ENCODE measurements around the gene POLE. TPM values are rescaled to one million over a fixed set of nuclear protein-coding genes. Genes with fewer than 3 reads are reported as not detected.

POLE gene
- total RNA-seq, 1 experiment from 2014 or later, result 96.1 TPM

- no peaks in the 10 kb centered on the region for H3K9me3 ChIP-seq (ENCODE audit: low read length)
- H3K9ac ChIP-seq (ENCODE audit: low read length), result no peak overlapping the region
- H3K4me2 ChIP-seq (ENCODE audit: low read length), result no peak overlapping the region
- DNase-seq, result no peak
- H3K9me2 ChIP-seq (replicated peaks; ENCODE audit: low read length), result no peaks in the 10 kb centered on the region
- H3K79me2 ChIP-seq (ENCODE audit: low read length), result no peaks in the 10 kb centered on the region
- no peaks in the 10 kb centered on the region for H4K20me1 ChIP-seq (ENCODE audit: low read length)
- no peaks in the 10 kb centered on the region for H3F3A ChIP-seq (ENCODE audit: low read length, unreplicated experiment)
- no TSS peak for BruUV-seq (replicated peaks)
- ChIA-PET POLR2A (ENCODE audit: unreplicated experiment) (no interaction called here), CTCF (no interaction called here)
- peaks cover 23% of the 10 kb centered on the region for H3K27me3 ChIP-seq (ENCODE audit: low read length)
- intact Hi-C loops (cut with micrococcal nuclease), result no loop called here
- TF ChIP-seq EZH2 (IDR thresholded peaks at IDR 0.05; ENCODE audit: low read length, unreplicated experiment) (no peak), EZH2phosphoT487 (IDR thresholded peaks at IDR 0.05; ENCODE audit: borderline replicate concordance, low read length) (no peak)
- TF ChIP-seq, protein P1, sequence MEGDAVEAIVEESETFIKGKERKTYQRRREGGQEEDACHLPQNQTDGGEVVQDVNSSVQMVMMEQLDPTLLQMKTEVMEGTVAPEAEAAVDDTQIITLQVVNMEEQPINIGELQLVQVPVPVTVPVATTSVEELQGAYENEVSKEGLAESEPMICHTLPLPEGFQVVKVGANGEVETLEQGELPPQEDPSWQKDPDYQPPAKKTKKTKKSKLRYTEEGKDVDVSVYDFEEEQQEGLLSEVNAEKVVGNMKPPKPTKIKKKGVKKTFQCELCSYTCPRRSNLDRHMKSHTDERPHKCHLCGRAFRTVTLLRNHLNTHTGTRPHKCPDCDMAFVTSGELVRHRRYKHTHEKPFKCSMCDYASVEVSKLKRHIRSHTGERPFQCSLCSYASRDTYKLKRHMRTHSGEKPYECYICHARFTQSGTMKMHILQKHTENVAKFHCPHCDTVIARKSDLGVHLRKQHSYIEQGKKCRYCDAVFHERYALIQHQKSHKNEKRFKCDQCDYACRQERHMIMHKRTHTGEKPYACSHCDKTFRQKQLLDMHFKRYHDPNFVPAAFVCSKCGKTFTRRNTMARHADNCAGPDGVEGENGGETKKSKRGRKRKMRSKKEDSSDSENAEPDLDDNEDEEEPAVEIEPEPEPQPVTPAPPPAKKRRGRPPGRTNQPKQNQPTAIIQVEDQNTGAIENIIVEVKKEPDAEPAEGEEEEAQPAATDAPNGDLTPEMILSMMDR (conservative IDR thresholded peaks at IDR 0.05; ENCODE audit: low read depth, low read length), result no peak
- no peaks in the 10 kb centered on the region for H3K36me3 ChIP-seq (ENCODE audit: low read depth, low read length)
- H3K4me3 ChIP-seq (ENCODE audit: low read length), result no peak overlapping the region
- no peaks in the 10 kb centered on the region for H3K4me1 ChIP-seq (ENCODE audit: insufficient read depth, low read length)
- H3K27ac ChIP-seq (ENCODE audit: low read length), result no peak overlapping the region
- no peak overlapping the region for H2AFZ ChIP-seq (ENCODE audit: low read length)
- ATAC-seq, result no peak
Measured at GRCh38 chr12:132605892-132606291, 81.2 kb downstream of the POLE start.

DNA sequence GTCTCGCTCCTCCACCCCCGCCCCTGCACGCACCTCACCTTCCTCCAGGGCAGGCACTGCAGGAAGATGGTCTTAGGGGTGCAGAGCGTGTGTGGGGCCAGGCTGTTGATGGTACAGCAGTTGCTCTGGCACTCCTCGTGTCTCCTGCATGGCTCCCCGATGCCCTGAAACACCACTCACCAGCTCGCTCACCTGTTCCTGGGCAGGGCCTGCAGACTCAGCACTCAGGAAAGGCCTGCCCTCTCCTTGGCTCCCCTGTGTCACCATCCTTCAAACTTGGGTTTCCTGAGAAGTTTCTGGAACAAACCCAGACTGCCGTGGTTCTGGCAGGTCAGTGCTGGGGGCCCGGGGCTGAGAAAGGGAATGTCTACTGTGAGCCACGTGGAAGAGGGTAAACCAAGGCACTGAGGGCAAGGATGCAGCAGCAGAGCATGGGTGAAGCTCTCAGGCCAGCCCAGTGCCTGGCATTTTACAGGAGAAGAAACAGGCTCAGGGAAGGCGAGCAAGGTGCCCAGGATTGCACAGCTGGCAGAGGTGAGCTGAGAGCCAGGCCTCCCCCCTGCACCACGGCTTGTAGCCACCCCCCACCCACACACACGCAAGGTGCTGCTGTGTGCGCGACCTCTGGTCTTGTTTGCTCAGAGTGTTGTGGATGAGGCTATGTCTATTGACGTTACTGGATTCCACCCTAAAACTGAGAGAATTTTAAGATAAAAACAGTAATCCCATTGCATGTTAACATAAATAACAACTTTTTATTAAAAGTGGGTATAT lies 82.3 kb downstream of the POLE start:
- no peaks in the 10 kb centered on the region for H3K9me3 ChIP-seq (ENCODE audit: low read length)
- H3K4me2 ChIP-seq (ENCODE audit: low read length), result peak overlapping the region; percentile 52
- no peak overlapping the region for H3K4me3 ChIP-seq (ENCODE audit: low read length)
- no peaks in the 10 kb centered on the region for H3F3A ChIP-seq (ENCODE audit: low read length, unreplicated experiment)
- POLR2A ChIA-PET (ENCODE audit: unreplicated experiment), result no interaction called here
- no peaks in the 10 kb centered on the region for H3K36me3 ChIP-seq (ENCODE audit: low read depth, low read length)
- intact Hi-C loops (cut with micrococcal nuclease), result no loop called here
- no peak overlapping the region for H3K9ac ChIP-seq (ENCODE audit: low read length)
- no peak overlapping the region for H2AFZ ChIP-seq (ENCODE audit: low read length)
- no peak overlapping the region for H3K27ac ChIP-seq (ENCODE audit: low read length)
- H4K20me1 ChIP-seq (ENCODE audit: low read length), result no peaks in the 10 kb centered on the region
- no peak for TF ChIP-seq EZH2 (IDR thresholded peaks at IDR 0.05; ENCODE audit: low read length, unreplicated experiment)
- TF ChIP-seq, protein P1 (conservative IDR thresholded peaks at IDR 0.05; ENCODE audit: low read depth, low read length), result no peak
- no peak for TF ChIP-seq EZH2phosphoT487 (IDR thresholded peaks at IDR 0.05; ENCODE audit: borderline replicate concordance, low read length)
- no peaks in the 10 kb centered on the region for H3K9me2 ChIP-seq (replicated peaks; ENCODE audit: low read length)
- no TSS peak for BruUV-seq (replicated peaks)
- no peaks in the 10 kb centered on the region for H3K79me2 ChIP-seq (ENCODE audit: low read length)
- DNase-seq (no peak), ATAC-seq (no peak)
- CTCF ChIA-PET, result no interaction called here
- peaks cover 23% of the 10 kb centered on the region for H3K27me3 ChIP-seq (ENCODE audit: low read length)
- peaks cover 9% of the 10 kb centered on the region for H3K4me1 ChIP-seq (ENCODE audit: insufficient read depth, low read length)

DNA sequence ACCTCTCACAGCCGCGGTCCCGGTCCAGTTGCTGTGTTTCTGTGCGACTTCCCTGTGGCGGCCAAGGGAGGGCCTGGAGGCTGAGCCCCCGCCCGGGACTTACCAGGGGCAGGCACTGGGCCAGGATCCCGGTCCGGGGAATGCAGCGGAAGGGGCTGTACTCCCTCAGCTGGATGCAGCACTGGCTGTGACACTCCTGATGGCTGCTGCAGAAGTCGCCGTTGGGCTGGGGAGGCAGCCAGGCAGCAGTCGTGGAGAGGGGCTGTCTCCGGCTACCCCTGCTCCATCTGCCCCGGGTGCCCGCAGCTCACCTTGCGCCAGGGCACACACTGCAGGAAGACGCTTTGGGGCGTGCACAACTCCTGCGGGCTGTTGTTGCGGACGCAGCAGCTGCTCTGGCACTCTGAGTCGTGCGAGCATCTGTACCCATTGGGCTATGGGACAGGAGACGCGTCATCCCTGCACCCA lies 83.0 kb downstream of the POLE start:
- no peak for DNase-seq
- ATAC-seq, result peak; percentile 9
- intact Hi-C loops (cut with micrococcal nuclease), result no loop called here
- no peak overlapping the region for H3K27ac ChIP-seq (ENCODE audit: low read length)
- H3K9me2 ChIP-seq (replicated peaks; ENCODE audit: low read length), result no peaks in the 10 kb centered on the region
- ChIA-PET CTCF (no interaction called here), POLR2A (ENCODE audit: unreplicated experiment) (no interaction called here)
- H3K4me2 ChIP-seq (ENCODE audit: low read length), result peak overlapping the region; percentile 52
- H3K9me3 ChIP-seq (ENCODE audit: low read length), result no peaks in the 10 kb centered on the region
- BruUV-seq (replicated peaks), result no TSS peak
- H3F3A ChIP-seq (ENCODE audit: low read length, unreplicated experiment), result no peaks in the 10 kb centered on the region
- peaks cover 9% of the 10 kb centered on the region for H3K4me1 ChIP-seq (ENCODE audit: insufficient read depth, low read length)
- H3K27me3 ChIP-seq (ENCODE audit: low read length), result peaks cover 23% of the 10 kb centered on the region
- TF ChIP-seq EZH2 (IDR thresholded peaks at IDR 0.05; ENCODE audit: low read length, unreplicated experiment) (no peak), EZH2phosphoT487 (IDR thresholded peaks at IDR 0.05; ENCODE audit: borderline replicate concordance, low read length) (no peak)
- TF ChIP-seq, protein P1 (conservative IDR thresholded peaks at IDR 0.05; ENCODE audit: low read depth, low read length), result no peak
- no peaks in the 10 kb centered on the region for H4K20me1 ChIP-seq (ENCODE audit: low read length)
- peak overlapping the region; percentile 40 for H3K4me3 ChIP-seq (ENCODE audit: low read length)
- H3K79me2 ChIP-seq (ENCODE audit: low read length), result no peaks in the 10 kb centered on the region
- H2AFZ ChIP-seq (ENCODE audit: low read length), result peak overlapping the region; percentile 52
- no peak overlapping the region for H3K9ac ChIP-seq (ENCODE audit: low read length)
- no peaks in the 10 kb centered on the region for H3K36me3 ChIP-seq (ENCODE audit: low read depth, low read length)
